AG10803 (cell line): ENCODE measurements around the gene POR.
"Not testable (repeated sequence)": the region's sequence is repeated elsewhere in the genome, so short reads cannot be mapped to it uniquely, and the experiment has no call there.

ENCODE experiments used
- DNase-seq: peaks from one replicate; pipeline ENCODE4 v3.0.0; 2010; ENCODE audit warnings: low read depth
- H3K4me3 ChIP-seq: 2 replicates; pipeline ENCODE4 v1.5.1; 2011; ENCODE audit warnings: mild to moderate bottlenecking, low read length, control low read depth
- TF ChIP-seq, protein P1 (sequence below): conservative IDR thresholded peaks from 2 replicates; pipeline ENCODE4 v1.5.1; 2011; ENCODE audit warnings: mild to moderate bottlenecking, low read length, control low read depth, inconsistent platforms

POR gene

DNA sequence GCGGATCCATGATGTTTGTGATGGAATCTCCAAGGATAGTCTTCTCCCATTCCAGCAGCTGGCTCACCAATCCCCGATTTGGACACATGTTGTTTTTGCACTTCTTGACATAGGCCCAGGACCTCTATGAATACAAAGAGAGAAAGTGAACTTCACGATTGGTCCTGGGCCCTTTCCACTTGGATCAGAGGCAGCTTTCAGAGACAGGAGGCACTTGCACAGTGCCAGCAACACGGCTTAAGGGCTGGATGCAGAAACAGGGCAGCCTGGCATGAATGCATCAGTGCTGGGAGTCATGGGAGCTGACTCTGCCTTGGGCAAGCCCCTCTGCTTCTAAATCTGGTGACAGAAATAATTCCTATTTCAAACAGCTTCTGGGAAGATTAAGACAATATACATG, 81.5 kb downstream of the POR start:
- no peak for DNase-seq
- TF ChIP-seq, protein P1, sequence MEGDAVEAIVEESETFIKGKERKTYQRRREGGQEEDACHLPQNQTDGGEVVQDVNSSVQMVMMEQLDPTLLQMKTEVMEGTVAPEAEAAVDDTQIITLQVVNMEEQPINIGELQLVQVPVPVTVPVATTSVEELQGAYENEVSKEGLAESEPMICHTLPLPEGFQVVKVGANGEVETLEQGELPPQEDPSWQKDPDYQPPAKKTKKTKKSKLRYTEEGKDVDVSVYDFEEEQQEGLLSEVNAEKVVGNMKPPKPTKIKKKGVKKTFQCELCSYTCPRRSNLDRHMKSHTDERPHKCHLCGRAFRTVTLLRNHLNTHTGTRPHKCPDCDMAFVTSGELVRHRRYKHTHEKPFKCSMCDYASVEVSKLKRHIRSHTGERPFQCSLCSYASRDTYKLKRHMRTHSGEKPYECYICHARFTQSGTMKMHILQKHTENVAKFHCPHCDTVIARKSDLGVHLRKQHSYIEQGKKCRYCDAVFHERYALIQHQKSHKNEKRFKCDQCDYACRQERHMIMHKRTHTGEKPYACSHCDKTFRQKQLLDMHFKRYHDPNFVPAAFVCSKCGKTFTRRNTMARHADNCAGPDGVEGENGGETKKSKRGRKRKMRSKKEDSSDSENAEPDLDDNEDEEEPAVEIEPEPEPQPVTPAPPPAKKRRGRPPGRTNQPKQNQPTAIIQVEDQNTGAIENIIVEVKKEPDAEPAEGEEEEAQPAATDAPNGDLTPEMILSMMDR: no peak
- H3K4me3 ChIP-seq: no peak overlapping the region

DNA sequence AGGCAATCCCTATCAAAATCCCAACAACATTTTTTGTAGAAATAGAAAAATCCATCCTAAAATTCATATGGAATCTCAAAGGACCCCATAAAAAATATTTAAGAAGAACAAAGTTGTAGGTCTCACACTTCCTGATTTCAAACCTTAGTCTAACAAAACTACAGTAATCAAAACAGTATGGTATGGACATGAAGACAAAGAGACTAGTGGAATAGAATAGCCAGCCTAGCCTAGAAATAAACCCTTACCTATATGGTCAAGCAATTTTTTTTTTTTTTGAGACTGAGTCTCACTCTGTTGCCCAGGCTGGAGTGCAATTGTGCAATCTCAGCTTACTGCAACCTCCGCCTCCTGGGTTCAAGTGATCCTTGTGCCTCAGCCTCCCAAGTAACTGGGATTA, 83.1 kb downstream of the POR start:
- DNase-seq: no peak
- TF ChIP-seq, protein P1: no peak
- H3K4me3 ChIP-seq: no peak overlapping the region

DNA sequence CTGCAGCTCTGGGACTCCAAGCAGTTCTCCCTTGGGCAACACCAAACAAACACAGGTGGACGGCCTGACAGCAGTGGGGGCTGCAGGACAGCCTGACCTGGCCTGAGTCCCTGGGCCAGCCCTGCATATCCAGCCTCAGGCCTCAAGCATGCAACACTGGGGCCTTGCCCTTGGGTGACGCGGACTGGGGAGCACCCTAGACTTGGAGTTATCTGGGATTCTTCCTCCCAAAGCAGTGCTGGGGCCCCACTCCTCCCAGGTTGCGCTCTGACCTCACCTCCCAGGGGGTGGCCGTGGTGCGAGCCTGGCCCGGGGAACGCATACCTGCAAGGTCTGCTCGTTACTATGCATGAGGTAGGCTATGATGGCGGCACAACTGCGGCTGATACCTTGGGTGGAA, 85.6 kb downstream of the POR start:
- no peak for DNase-seq
- H3K4me3 ChIP-seq: no peak overlapping the region
- TF ChIP-seq, protein P1: no peak

DNA sequence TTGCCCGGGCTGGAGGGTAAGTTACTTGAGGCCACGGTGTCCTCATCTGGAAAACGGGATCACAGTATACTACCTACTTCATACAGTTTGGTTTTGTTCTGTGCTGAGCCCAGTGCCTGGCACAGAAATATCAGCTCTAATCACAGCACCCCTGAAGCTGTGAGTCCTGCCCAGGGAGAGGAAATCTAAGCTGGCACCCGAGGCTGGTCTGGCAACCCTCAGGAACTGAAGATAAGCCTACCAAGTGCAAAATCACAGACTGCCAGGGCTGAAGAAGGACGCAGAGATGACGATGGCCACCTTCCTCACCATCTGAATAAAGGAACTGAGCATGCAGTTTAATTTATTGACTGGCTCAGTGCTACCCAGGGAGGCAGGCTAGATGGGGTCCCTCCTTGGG, 87.2 kb downstream of the POR start:
- TF ChIP-seq, protein P1: no peak

DNA sequence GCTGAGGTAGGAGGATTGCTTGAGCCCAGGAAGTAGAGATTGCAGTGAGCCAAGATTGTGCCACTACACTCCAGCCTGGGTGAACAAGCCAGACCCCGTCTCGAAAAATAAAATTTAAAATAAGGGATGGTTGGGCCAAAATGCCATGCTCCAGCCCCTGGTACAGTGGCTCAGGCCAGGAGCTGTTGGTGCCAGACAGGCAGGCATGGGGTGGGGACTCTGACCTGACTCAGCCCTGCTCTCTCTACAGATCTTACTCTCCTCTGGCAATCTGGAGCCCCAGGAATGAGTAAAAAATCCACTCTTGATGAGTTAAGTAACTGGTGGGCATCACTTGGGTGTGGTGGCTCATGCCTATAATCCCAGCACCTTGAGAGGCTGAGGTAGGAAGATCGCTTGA, 87.9 kb downstream of the POR start:
- no peak for DNase-seq
- TF ChIP-seq, protein P1: no peak

More for the DNA sequence above, 87.2 kb downstream of the POR start:
- H3K4me3 ChIP-seq: no peak overlapping the region
- DNase-seq: no peak

DNA sequence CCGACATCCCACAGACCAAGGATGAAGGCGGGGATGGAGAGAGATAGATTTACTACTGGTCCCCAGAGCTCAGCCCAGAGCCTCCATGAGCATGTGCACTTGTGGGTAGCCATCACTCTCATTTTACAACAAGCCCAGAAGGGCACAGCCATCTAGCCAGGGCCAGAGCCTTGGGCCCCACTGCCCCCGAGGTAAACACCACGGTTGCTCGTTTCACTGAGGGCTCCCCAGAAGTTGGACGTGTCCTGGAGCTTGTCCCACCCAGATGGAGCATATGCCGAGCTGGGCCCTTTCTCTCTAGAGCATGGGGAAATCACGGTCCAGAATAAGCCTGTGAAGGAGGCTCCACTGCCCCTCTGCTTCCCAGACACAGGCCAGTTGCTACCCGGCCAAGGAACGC, 88.4 kb downstream of the POR start:
- DNase-seq: no peak
- TF ChIP-seq, protein P1: no peak
- H3K4me3 ChIP-seq: no peak overlapping the region

More for the DNA sequence above, 87.9 kb downstream of the POR start:
- H3K4me3 ChIP-seq: no peak overlapping the region

DNA sequence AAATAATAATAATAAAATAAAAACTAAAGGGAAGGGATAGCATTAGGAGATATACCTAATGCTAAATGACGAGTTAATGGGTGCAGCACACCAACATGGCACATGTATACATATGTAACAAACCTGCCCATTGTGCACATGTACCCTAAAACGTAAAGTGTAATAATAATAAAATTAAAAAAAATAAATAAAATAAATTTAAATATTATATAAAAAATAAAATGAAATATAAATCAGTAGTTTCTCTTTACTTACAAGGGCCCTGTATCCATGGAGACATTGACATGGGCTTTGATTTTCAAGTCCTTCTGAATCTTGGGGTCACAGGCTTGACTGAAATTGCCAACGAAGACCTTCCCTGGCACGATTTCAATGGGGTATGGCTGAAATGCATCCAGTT, 90.0 kb downstream of the POR start:
- DNase-seq, H3K4me3 ChIP-seq: not testable (repeated sequence)

DNA sequence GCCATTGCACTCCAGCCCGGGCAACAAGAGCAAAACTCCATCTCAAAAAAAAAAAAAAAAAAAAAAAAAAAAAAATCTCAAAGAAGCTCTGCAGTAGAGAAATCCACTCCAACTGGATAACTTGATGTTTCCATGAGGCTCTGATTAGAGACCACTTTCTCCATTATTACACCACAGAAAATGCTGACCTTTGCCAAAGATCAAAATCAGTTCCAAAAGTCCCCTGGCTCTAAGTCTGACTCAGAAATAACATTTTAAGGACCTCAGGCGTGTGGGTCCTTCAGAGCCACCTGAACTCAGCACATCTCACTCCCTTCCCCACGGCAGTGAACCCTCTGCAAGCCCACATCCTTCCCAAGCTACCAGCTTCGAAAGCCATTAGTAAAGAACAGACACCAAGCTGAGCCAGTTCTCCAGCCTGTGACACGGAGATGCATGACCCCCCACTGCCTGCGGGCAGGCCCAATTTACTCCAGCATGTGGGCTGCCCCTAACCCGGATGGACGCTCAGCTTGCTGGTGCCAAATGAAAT, 93.3 kb downstream of the POR start:
- no peak for DNase-seq
- TF ChIP-seq, protein P1: no peak
- no peak overlapping the region for H3K4me3 ChIP-seq
